SK-N-SH treated with all-trans-retinoic acid at 6 μM for 48 hours (cell line): ENCODE data around the gene HOXD11.

Experiments used
- ARNTL ChIP-seq: fragments of 450-650 bp; formaldehyde crosslinking; IDR thresholded peaks from 2 replicates; pipeline ENCODE4 v1.5.0; 2020; ENCODE audit warnings: low read depth, mild to moderate bottlenecking, moderate library complexity, borderline replicate concordance
- GLIS3 ChIP-seq: fragments of 250-450 bp; sonication (Bioruptor Pico); IDR thresholded peaks from 2 replicates; pipeline ENCODE4 v1.5.0; 2020; ENCODE audit warnings: mild to moderate bottlenecking, moderate library complexity
- OSR1 ChIP-seq: fragments of 250-450 bp; sonication (Bioruptor Pico); IDR thresholded peaks from 2 replicates; pipeline ENCODE4 v1.8.0; 2022; ENCODE audit warnings: moderate library complexity, mild to moderate bottlenecking, inconsistent platforms
- PATZ1 ChIP-seq: fragments of 250-450 bp; sonication (Bioruptor Pico); IDR thresholded peaks from 2 replicates; pipeline ENCODE4 v1.8.0; 2020; ENCODE audit warnings: mild to moderate bottlenecking, moderate library complexity, borderline replicate concordance
- RARB ChIP-seq: fragments of 250-450 bp; sonication (Bioruptor Pico); IDR thresholded peaks from 2 replicates; pipeline ENCODE4 v1.8.0; 2021; ENCODE audit warnings: mild to moderate bottlenecking, moderate library complexity
- ZFP3 ChIP-seq: fragments of 250-450 bp; sonication (Bioruptor Pico); IDR thresholded peaks from 2 replicates; pipeline ENCODE4 v1.5.0; 2020; ENCODE audit warnings: mild to moderate bottlenecking, moderate library complexity
- ZFP30 ChIP-seq: fragments of 450-650 bp; formaldehyde crosslinking; IDR thresholded peaks from 2 replicates; pipeline ENCODE4 v1.5.0; 2022; ENCODE audit warnings: mild to moderate bottlenecking, moderate library complexity
- ZNF8 ChIP-seq: fragments of 450-650 bp; formaldehyde crosslinking; IDR thresholded peaks from 2 replicates; pipeline ENCODE4 v1.5.0; 2020; ENCODE audit warnings: mild to moderate bottlenecking, moderate library complexity

- TF ChIP-seq ZNF8 (CRISPR knock-in tag) (no peak), GLIS3 (no peak), PATZ1 (CRISPR knock-in tag) (no peak), ZFP3 (CRISPR knock-in tag) (no peak), ZFP30 (CRISPR knock-in tag) (no peak), ARNTL (CRISPR knock-in tag) (no peak), OSR1 (CRISPR knock-in tag) (no peak), RARB (no peak)
Observed at GRCh38 chr2:176117162-176117822, 10.2 kb downstream of the HOXD11 start.
